Smooth muscle cell (in vitro differentiated cells): ENCODE results near the gene SRSF2. TPM values are rescaled to one million over a fixed set of nuclear protein-coding genes. Genes with fewer than 3 reads are reported as not detected.
"Not testable (repeated sequence)": the region's sequence is repeated elsewhere in the genome, so short reads cannot be mapped to it uniquely, and the experiment has no call there.

Experiments used
- DNase-seq: peaks from one replicate; lab custom pipeline; 2025; ENCODE audit not compliant: unreplicated experiment; lab: John Stamatoyannopoulos, UW
- H2AFZ ChIP-seq: fragments of 200-600 bp; sonication (generic); 2 replicates; pipeline ENCODE4 v1.6.0; 2016; ENCODE audit warnings: antibody characterized with exemption, low read depth, mild to moderate bottlenecking
- H3F3A ChIP-seq: fragments of 200-600 bp; sonication (generic); 2 replicates; pipeline ENCODE4 v1.6.0; 2017; ENCODE audit warnings: antibody characterized with exemption, low read depth
- H3K27ac ChIP-seq: fragments of 200-600 bp; sonication (generic); 2 replicates; pipeline ENCODE4 v1.5.1; 2016; ENCODE audit warnings: low read depth, mild to moderate bottlenecking
- H3K27me3 ChIP-seq: fragments of 200-600 bp; sonication (generic); 2 replicates; pipeline ENCODE4 v1.6.1; 2016; ENCODE audit warnings: low read depth, mild to moderate bottlenecking
- H3K36me3 ChIP-seq: fragments of 200-600 bp; sonication (generic); 2 replicates; pipeline ENCODE4 v1.5.1; 2016; ENCODE audit warnings: low read depth
- H3K4me1 ChIP-seq: fragments of 200-600 bp; sonication (generic); 2 replicates; pipeline ENCODE4 v1.5.1; 2016; ENCODE audit warnings: low read depth
- H3K4me2 ChIP-seq: fragments of 200-600 bp; sonication (generic); 2 replicates; pipeline ENCODE4 v1.6.0; 2016; ENCODE audit warnings: mild to moderate bottlenecking
- H3K4me3 ChIP-seq: fragments of 200-600 bp; sonication (generic); 2 replicates; pipeline ENCODE4 v1.5.1; 2016; ENCODE audit warnings: mild to moderate bottlenecking
- H3K79me2 ChIP-seq: fragments of 200-600 bp; sonication (generic); 2 replicates; pipeline ENCODE4 v1.6.0; 2016; ENCODE audit warnings: low read depth, mild to moderate bottlenecking
- H3K9ac ChIP-seq: fragments of 200-600 bp; sonication (generic); 2 replicates; pipeline ENCODE4 v1.6.0; 2016; ENCODE audit warnings: low read depth
- H3K9me3 ChIP-seq: fragments of 200-600 bp; sonication (generic); replicated peaks from 2 replicates; pipeline ENCODE4 v1.5.1; 2016; ENCODE audit warnings: low read depth
- H4K20me1 ChIP-seq: fragments of 200-600 bp; sonication (generic); 2 replicates; pipeline ENCODE4 v1.6.0; 2016; ENCODE audit warnings: low read depth
- WGBS: methylation state at CpG from one replicate; pipeline ENCODE4 v1.1.7; 2016; ENCODE audit warnings: low lambda C conversion rate; 5-methylcytosine and 5-hydroxymethylcytosine counted together
- polyA plus RNA-seq: library from polyadenylated mRNA; unstranded; fragments of >200 nt; fragmentation: Nextera tagmentation; extraction: Ambion mirVana; gene quantifications from 2 replicates; pipeline ENCODE4 v1.2.1, GENCODE V29; 2016
- total RNA-seq: library from RNA; depleted of rRNA; stranded (reverse); fragments of >200 nt; gene quantifications from 2 replicates; pipeline ENCODE4 v1.2.3, GENCODE V29; 2014
- TF ChIP-seq, protein P1 (sequence below): fragments of 200-600 bp; sonication (generic); IDR thresholded peaks from 2 replicates; pipeline ENCODE4 v1.5.1; 2017; ENCODE audit warnings: borderline replicate concordance, mild to moderate bottlenecking, antibody characterized with exemption; ENCODE audit not compliant: insufficient read depth, poor library complexity, severe bottlenecking

SRSF2 gene
- total and polyA plus RNA-seq, 2 experiments from 2014 or later: 109 to 166 TPM

DNA sequence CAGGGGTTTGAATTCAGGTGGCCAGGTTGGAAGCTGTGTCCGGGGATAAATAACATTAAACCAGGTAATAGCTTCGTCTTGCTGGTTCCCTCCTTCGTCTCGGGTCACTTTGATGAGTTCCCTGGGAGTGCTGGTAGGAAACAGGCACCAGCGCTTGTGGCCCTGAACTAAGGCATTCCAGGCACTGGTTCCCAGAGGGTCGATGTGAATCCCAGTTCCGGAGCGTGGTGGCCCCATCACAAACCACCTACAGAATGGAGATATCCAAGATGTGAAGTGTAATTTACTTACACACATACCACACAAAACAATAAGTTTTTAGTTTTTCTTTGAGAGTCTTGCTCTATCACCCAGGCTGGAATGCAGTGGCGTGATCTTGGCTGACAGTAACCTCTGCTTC is 13.3 kb downstream of the SRSF2 start:
- no peak overlapping the region for H3K27ac ChIP-seq
- H3K4me1 ChIP-seq: peaks cover 8% of the 10 kb centered on the region
- peaks cover 19% of the 10 kb centered on the region for H3K36me3 ChIP-seq
- peaks cover 65% of the 10 kb centered on the region for H3K79me2 ChIP-seq
- TF ChIP-seq, protein P1, sequence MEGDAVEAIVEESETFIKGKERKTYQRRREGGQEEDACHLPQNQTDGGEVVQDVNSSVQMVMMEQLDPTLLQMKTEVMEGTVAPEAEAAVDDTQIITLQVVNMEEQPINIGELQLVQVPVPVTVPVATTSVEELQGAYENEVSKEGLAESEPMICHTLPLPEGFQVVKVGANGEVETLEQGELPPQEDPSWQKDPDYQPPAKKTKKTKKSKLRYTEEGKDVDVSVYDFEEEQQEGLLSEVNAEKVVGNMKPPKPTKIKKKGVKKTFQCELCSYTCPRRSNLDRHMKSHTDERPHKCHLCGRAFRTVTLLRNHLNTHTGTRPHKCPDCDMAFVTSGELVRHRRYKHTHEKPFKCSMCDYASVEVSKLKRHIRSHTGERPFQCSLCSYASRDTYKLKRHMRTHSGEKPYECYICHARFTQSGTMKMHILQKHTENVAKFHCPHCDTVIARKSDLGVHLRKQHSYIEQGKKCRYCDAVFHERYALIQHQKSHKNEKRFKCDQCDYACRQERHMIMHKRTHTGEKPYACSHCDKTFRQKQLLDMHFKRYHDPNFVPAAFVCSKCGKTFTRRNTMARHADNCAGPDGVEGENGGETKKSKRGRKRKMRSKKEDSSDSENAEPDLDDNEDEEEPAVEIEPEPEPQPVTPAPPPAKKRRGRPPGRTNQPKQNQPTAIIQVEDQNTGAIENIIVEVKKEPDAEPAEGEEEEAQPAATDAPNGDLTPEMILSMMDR: no peak
- H3F3A ChIP-seq: peaks cover 26% of the 10 kb centered on the region
- no peaks in the 10 kb centered on the region for H3K27me3 ChIP-seq
- H4K20me1 ChIP-seq: peaks cover 77% of the 10 kb centered on the region
- H3K9me3 ChIP-seq: no peaks in the 10 kb centered on the region
- H2AFZ ChIP-seq: no peak overlapping the region
- 97% methylated on average over 9 of the region's 9 CpGs for WGBS
- no peak for DNase-seq
- no peak overlapping the region for H3K4me3 ChIP-seq
- peak overlapping the region; percentile 14 for H3K4me2 ChIP-seq
- H3K9ac ChIP-seq: no peak overlapping the region

DNA sequence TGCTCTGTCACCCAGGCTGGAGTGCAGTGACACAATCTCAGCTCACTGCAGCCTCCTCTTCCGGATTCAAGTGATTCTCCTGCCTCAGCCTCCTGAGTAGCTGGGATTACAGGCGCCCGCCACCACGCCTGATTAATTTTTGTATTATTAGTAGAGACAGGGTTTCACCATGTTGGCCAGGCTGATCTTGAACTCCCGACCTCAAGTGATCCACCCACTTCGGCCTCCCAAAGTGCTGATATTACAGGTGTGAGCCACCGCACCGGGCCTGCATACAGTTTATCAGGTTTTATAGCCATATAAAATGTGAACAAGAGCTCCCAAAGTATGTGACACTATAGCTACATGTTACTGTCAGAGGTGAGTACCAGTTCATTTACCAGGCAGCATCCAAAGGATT is 14.2 kb downstream of the SRSF2 start:
- not testable (repeated sequence) for DNase-seq, H3K4me1 ChIP-seq, H3K27me3 ChIP-seq, H3K9me3 ChIP-seq, H3K4me2 ChIP-seq, H2AFZ ChIP-seq, H3K4me3 ChIP-seq, H3K27ac ChIP-seq, H3K9ac ChIP-seq
- Histone ChIP-seq H4K20me1 (peaks cover 85% of the 10 kb centered on the region), H3K36me3 (peaks cover 19% of the 10 kb centered on the region), H3F3A (peaks cover 34% of the 10 kb centered on the region), H3K79me2 (peaks cover 58% of the 10 kb centered on the region)
- 98% methylated on average over 8 of the region's 8 CpGs for WGBS

DNA sequence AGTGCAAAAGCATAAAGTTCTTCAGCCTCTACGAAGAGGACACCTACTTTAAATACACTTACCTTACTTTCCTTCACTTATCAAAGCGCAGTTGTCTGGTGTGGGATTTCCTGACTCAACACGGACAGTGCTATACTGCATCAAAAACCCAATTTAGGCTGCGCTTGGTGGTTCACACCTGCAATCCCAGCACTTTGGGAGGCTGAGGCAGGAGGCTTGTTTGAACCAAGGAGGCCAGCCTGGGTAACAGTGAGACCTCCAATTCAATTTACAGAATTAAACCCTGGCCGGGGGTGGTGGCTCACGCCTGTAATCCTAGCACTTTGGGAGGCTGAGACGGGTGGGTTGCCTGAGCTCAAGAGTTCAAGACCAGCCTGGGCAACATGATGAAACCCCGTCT is 14.9 kb downstream of the SRSF2 start:
- Histone ChIP-seq H3K27me3 (no peaks in the 10 kb centered on the region), H3K4me3 (no peak overlapping the region), H3K4me1 (peaks cover 2% of the 10 kb centered on the region), H2AFZ (no peak overlapping the region), H3F3A (peaks cover 30% of the 10 kb centered on the region), H3K27ac (no peak overlapping the region), H3K4me2 (no peak overlapping the region), H4K20me1 (peaks cover 83% of the 10 kb centered on the region), H3K9ac (no peak overlapping the region), H3K9me3 (no peaks in the 10 kb centered on the region), H3K36me3 (peaks cover 19% of the 10 kb centered on the region), H3K79me2 (peaks cover 51% of the 10 kb centered on the region)
- no peak for DNase-seq
- 97% methylated on average over 8 of the region's 8 CpGs for WGBS
- TF ChIP-seq, protein P1: no peak

DNA sequence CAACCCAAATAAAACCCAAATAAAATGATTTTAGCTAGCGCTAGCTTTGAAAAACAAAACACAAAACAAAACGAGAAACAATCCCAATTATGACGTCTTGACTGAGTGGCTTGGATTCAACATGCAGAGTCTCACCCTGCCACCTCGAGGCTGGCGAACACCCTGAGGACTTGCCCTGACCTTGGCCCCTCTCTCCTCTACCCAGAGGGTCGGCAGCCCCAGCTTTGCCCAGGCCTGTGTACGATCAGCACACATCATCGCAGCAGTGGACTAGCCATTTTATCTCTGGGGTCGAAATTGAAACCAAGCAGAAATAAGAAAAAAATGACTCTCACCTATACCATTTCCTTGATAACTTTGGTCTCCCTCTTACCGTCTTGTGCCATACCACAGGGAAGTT is 15.7 kb downstream of the SRSF2 start:
- Histone ChIP-seq H3F3A (peaks cover 32% of the 10 kb centered on the region), H3K4me3 (no peak overlapping the region), H3K4me1 (peaks cover 2% of the 10 kb centered on the region), H3K27me3 (no peaks in the 10 kb centered on the region), H3K9me3 (no peaks in the 10 kb centered on the region), H3K9ac (no peak overlapping the region), H4K20me1 (peaks cover 91% of the 10 kb centered on the region), H2AFZ (no peak overlapping the region), H3K4me2 (no peak overlapping the region), H3K27ac (no peak overlapping the region), H3K79me2 (peaks cover 45% of the 10 kb centered on the region), H3K36me3 (peaks cover 19% of the 10 kb centered on the region)
- TF ChIP-seq, protein P1: no peak
- no peak for DNase-seq
- WGBS: 95% methylated on average over 10 of the region's 10 CpGs
